GM23338 (cell line): ENCODE results near the gene ZNF280C.

Source experiments
- JUNB ChIP-seq: IDR thresholded peaks from one replicate; pipeline ENCODE4 v1.6.1; 2016; ENCODE audit warnings: antibody characterized with exemption; ENCODE audit not compliant: unreplicated experiment
- ZNF114 ChIP-seq: fragments of 250-450 bp; sonication (Bioruptor Pico); IDR thresholded peaks from 2 replicates; pipeline ENCODE4 v1.5.0; 2020; ENCODE audit warnings: mild to moderate bottlenecking, moderate library complexity
- TF ChIP-seq, protein P1 (sequence below), 2 experiments: fragments of 200-600 bp in 1 of 2; sonication (generic) in 1 of 2; conservative IDR thresholded peaks; 2 replicates each; pipeline versions ENCODE4 v1.5.1 to v1.6.1; 2016 to 2017; ENCODE audit warnings: antibody characterized with exemption in 2 of 2, low read depth in 2 of 2, mild to moderate bottlenecking in 2 of 2, moderate library complexity in 1 of 2
- TF ChIP-seq, protein P2 (sequence below): IDR thresholded peaks from one replicate; pipeline ENCODE4 v1.6.1; 2018; ENCODE audit warnings: antibody characterized with exemption; ENCODE audit not compliant: unreplicated experiment

DNA sequence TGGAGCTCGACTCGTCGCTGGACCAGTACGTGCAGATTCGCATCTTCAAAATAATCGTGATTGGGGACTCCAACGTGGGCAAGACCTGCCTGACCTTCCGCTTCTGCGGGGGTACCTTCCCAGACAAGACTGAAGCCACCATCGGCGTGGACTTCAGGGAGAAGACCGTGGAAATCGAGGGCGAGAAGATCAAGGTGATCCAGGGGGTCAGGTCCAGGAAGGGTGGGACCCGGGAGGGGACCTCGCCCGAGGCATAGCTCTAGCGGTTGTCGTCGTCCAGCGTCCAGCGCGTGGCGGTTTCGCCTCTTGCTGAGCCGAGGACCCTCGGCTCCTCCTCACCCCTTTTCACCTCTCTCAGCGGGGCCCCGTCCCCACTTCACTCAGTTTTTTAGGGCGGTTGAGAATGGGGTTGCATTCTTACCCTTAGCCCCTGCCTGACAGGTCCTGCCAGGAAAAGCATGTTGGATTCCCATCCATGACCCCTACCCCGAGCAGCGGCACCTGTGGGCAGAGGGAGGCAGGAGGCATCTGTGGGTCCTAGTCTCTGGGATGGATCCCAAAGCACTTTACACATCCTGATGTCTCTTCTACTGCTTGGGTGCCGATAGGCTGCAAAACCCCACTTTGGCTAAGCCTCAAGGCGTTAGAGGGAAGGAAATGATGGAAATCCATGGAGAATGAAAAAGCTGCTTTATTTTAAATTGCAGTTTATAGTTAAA lies 96.4 kb downstream of the ZNF280C start:
- TF ChIP-seq, protein P1, sequence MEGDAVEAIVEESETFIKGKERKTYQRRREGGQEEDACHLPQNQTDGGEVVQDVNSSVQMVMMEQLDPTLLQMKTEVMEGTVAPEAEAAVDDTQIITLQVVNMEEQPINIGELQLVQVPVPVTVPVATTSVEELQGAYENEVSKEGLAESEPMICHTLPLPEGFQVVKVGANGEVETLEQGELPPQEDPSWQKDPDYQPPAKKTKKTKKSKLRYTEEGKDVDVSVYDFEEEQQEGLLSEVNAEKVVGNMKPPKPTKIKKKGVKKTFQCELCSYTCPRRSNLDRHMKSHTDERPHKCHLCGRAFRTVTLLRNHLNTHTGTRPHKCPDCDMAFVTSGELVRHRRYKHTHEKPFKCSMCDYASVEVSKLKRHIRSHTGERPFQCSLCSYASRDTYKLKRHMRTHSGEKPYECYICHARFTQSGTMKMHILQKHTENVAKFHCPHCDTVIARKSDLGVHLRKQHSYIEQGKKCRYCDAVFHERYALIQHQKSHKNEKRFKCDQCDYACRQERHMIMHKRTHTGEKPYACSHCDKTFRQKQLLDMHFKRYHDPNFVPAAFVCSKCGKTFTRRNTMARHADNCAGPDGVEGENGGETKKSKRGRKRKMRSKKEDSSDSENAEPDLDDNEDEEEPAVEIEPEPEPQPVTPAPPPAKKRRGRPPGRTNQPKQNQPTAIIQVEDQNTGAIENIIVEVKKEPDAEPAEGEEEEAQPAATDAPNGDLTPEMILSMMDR (conservative IDR thresholded peaks at IDR 0.05; ENCODE audit: low read depth in 2 of 2) = 0 out of 4 replicates have a peak, but pooled peaks of 1 of the 2 experiments have one; percentile 7
- TF ChIP-seq, protein P2, sequence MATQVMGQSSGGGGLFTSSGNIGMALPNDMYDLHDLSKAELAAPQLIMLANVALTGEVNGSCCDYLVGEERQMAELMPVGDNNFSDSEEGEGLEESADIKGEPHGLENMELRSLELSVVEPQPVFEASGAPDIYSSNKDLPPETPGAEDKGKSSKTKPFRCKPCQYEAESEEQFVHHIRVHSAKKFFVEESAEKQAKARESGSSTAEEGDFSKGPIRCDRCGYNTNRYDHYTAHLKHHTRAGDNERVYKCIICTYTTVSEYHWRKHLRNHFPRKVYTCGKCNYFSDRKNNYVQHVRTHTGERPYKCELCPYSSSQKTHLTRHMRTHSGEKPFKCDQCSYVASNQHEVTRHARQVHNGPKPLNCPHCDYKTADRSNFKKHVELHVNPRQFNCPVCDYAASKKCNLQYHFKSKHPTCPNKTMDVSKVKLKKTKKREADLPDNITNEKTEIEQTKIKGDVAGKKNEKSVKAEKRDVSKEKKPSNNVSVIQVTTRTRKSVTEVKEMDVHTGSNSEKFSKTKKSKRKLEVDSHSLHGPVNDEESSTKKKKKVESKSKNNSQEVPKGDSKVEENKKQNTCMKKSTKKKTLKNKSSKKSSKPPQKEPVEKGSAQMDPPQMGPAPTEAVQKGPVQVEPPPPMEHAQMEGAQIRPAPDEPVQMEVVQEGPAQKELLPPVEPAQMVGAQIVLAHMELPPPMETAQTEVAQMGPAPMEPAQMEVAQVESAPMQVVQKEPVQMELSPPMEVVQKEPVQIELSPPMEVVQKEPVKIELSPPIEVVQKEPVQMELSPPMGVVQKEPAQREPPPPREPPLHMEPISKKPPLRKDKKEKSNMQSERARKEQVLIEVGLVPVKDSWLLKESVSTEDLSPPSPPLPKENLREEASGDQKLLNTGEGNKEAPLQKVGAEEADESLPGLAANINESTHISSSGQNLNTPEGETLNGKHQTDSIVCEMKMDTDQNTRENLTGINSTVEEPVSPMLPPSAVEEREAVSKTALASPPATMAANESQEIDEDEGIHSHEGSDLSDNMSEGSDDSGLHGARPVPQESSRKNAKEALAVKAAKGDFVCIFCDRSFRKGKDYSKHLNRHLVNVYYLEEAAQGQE = no peak
- TF ChIP-seq JUNB = no peak
- TF ChIP-seq ZNF114 (CRISPR knock-in tag) = no peak
